Panc1 (cell line): ENCODE results near the gene ARX.

Experiments
- CTCF ChIP-seq: fragments of 450-650 bp; IDR thresholded peaks from 2 replicates; pipeline ENCODE4 v1.5.1; 2017; ENCODE audit warnings: mild to moderate bottlenecking
- POLR2AphosphoS5 ChIP-seq: IDR thresholded peaks from 2 replicates; pipeline ENCODE4 v1.6.1; 2012; ENCODE audit warnings: mild to moderate bottlenecking, low read depth, low read length, moderate library complexity
- TCF7L2 ChIP-seq: IDR thresholded peaks from 2 replicates; pipeline ENCODE4 v1.6.1; 2011; ENCODE audit warnings: mild to moderate bottlenecking, low read depth, low read length, inconsistent platforms

GRCh38 chrX:25019707-25020390 is 4.1 kb upstream of the ARX start:
- TF ChIP-seq CTCF (no peak), POLR2AphosphoS5 (no peak), TCF7L2 (no peak)
